IMR-90 (cell line): Measurements from ENCODE around the gene TMEM200A. TPM values are rescaled to one million over a fixed set of nuclear protein-coding genes. Genes with fewer than 3 reads are reported as not detected.

Experiments
- ATAC-seq: fragments of 200-7000 bp; cut with Tn5 transposase; 2 replicates; pipeline ENCODE4 v1.9.1; 2020; ENCODE audit warnings: low read depth, mild to moderate bottlenecking, moderate library complexity
- BruUV-seq: library from RNA; stranded (reverse); fragments of 400-500 nt; replicated peaks from 2 replicates; lab custom pipeline; 2021; lab: Mats Ljungman, UMichigan
- CTCF ChIA-PET: fragments of 300-600 bp; formaldehyde crosslinking; extraction: SDS; loops from one replicate; lab custom pipeline; 2021; ENCODE audit warnings: antibody characterized with exemption; lab: Yijun Ruan, JAX
- POLR2A ChIA-PET: fragments of 300-600 bp; sonication (Branson Sonifier 250); formaldehyde crosslinking; loops from one replicate; lab custom pipeline; 2022; ENCODE audit warnings: antibody characterized with exemption; ENCODE audit not compliant: unreplicated experiment; lab: Charles Lee
- DNase-seq: peaks from one replicate; pipeline ENCODE4 v3.0.0; 2013
- H2AFZ ChIP-seq: replicated peaks from 2 replicates; pipeline ENCODE3; 2013; ENCODE audit warnings: low read length, mild to moderate bottlenecking; ENCODE audit not compliant: poor library complexity
- H2AK5ac ChIP-seq: 2 replicates; pipeline ENCODE4 v1.6.1; 2013; ENCODE audit warnings: low read depth, low read length, inconsistent platforms
- H2AK9ac ChIP-seq: replicated peaks from 2 replicates; pipeline ENCODE3; 2013; ENCODE audit warnings: mild to moderate bottlenecking, low read depth, low read length, moderate library complexity; ENCODE audit not compliant: poor library complexity
- H2BK120ac ChIP-seq: 2 replicates; pipeline ENCODE4 v1.6.1; 2013; ENCODE audit warnings: low read depth, low read length, inconsistent platforms
- H2BK15ac ChIP-seq: 3 replicates; pipeline ENCODE4 v1.6.1; 2013; ENCODE audit warnings: low read depth, low read length, inconsistent platforms
- H2BK20ac ChIP-seq: 2 replicates; pipeline ENCODE4 v1.6.1; 2013; ENCODE audit warnings: low read depth, mild to moderate bottlenecking, inconsistent platforms, low read length, moderate library complexity
- H2BK5ac ChIP-seq: 2 replicates; pipeline ENCODE4 v1.6.1; 2013; ENCODE audit warnings: mild to moderate bottlenecking, low read depth, low read length, inconsistent platforms; ENCODE audit not compliant: poor library complexity, severe bottlenecking
- H3K14ac ChIP-seq: replicated peaks from 2 replicates; pipeline ENCODE4 v1.6.1; 2013; ENCODE audit warnings: low read depth, low read length, inconsistent platforms
- H3K18ac ChIP-seq: 2 replicates; pipeline ENCODE4 v1.6.1; 2013; ENCODE audit warnings: low read depth, low read length, control low read depth
- H3K23ac ChIP-seq: 2 replicates; pipeline ENCODE4 v1.6.1; 2013; ENCODE audit warnings: low read depth, low read length, inconsistent platforms
- H3K27ac ChIP-seq: 2 replicates; pipeline ENCODE4 v1.5.1; 2013; ENCODE audit warnings: mild to moderate bottlenecking, control low read depth, low read length; ENCODE audit not compliant: insufficient read depth
- H3K27me3 ChIP-seq: 2 replicates; pipeline ENCODE4 v1.6.1; 2013; ENCODE audit warnings: low read length; ENCODE audit not compliant: control insufficient read depth, insufficient read depth
- H3K36me3 ChIP-seq: 2 replicates; pipeline ENCODE4 v1.6.1; 2013; ENCODE audit warnings: low read length, mixed read lengths; ENCODE audit not compliant: control insufficient read depth, insufficient read depth
- H3K4ac ChIP-seq: 2 replicates; pipeline ENCODE4 v1.6.1; 2013; ENCODE audit warnings: low read depth, low read length, inconsistent platforms
- H3K4me1 ChIP-seq: 2 replicates; pipeline ENCODE4 v1.6.1; 2013; ENCODE audit warnings: low read length, mixed read lengths; ENCODE audit not compliant: control insufficient read depth, insufficient read depth
- H3K4me2 ChIP-seq: 2 replicates; pipeline ENCODE4 v1.6.1; 2013; ENCODE audit warnings: low read depth, mild to moderate bottlenecking, control low read depth, low read length, moderate library complexity
- H3K4me3 ChIP-seq: 2 replicates; pipeline ENCODE4 v1.5.1; 2013; ENCODE audit warnings: low read depth, mild to moderate bottlenecking, control low read depth, low read length, moderate library complexity; ENCODE audit not compliant: insufficient read depth
- H3K56ac ChIP-seq: 2 replicates; pipeline ENCODE4 v1.6.1; 2013; ENCODE audit warnings: low read length, inconsistent platforms; ENCODE audit not compliant: insufficient read depth; ENCODE audit errors: extremely low read depth
- H3K79me1 ChIP-seq, 2 experiments: 2 replicates each; pipeline ENCODE4 v1.6.1; 2013; ENCODE audit warnings: low read length in 2 of 2, inconsistent platforms in 1 of 2, low read depth in 1 of 2
- H3K9ac ChIP-seq: 2 replicates; pipeline ENCODE4 v1.6.1; 2013; ENCODE audit warnings: low read depth, low read length, control low read depth
- H3K9me1 ChIP-seq: 2 replicates; pipeline ENCODE4 v1.6.1; 2013; ENCODE audit warnings: low read length, inconsistent platforms; ENCODE audit not compliant: insufficient read depth
- H3K9me3 ChIP-seq: 2 replicates; pipeline ENCODE4 v1.6.1; 2013; ENCODE audit warnings: low read length; ENCODE audit not compliant: control insufficient read depth, insufficient read depth
- H4K20me1 ChIP-seq: 2 replicates; pipeline ENCODE4 v1.6.1; 2013; ENCODE audit warnings: low read length, inconsistent platforms; ENCODE audit not compliant: insufficient read depth
- H4K5ac ChIP-seq: 2 replicates; pipeline ENCODE4 v1.6.1; 2013; ENCODE audit warnings: mild to moderate bottlenecking, low read depth, low read length, control low read depth
- H4K8ac ChIP-seq, 2 experiments: 2 replicates each; pipeline ENCODE4 v1.6.1; 2013; ENCODE audit warnings: low read depth in 2 of 2, low read length in 2 of 2, control low read depth in 1 of 2, inconsistent platforms in 1 of 2
- H4K91ac ChIP-seq: 2 replicates; pipeline ENCODE4 v1.6.1; 2013; ENCODE audit warnings: low read depth, low read length, inconsistent platforms; ENCODE audit not compliant: insufficient read depth
- CEBPB ChIP-seq: IDR thresholded peaks from 2 replicates; pipeline ENCODE4 v1.6.1; 2012; ENCODE audit warnings: low read depth, low read length, improper control_type of control experiment
- ELK1 ChIP-seq: fragments of 150-350 bp; IDR thresholded peaks from 2 replicates; pipeline ENCODE4 v1.6.1; 2016; ENCODE audit warnings: low read depth, mild to moderate bottlenecking, low read length, moderate library complexity, borderline replicate concordance
- MAFK ChIP-seq: IDR thresholded peaks from 2 replicates; pipeline ENCODE4 v1.6.1; 2012; ENCODE audit warnings: low read depth, low read length, improper control_type of control experiment
- POLR2A ChIP-seq: IDR thresholded peaks from 2 replicates; pipeline ENCODE4 v1.6.1; 2012; ENCODE audit warnings: mild to moderate bottlenecking, low read depth, low read length
- RCOR1 ChIP-seq: IDR thresholded peaks from 2 replicates; pipeline ENCODE4 v1.6.1; 2012; ENCODE audit warnings: mild to moderate bottlenecking, low read length, improper control_type of control experiment; ENCODE audit not compliant: insufficient replicate concordance
- SMC3 ChIP-seq: fragments of 150-350 bp; IDR thresholded peaks from 2 replicates; pipeline ENCODE4 v1.6.1; 2016; ENCODE audit warnings: low read depth, mild to moderate bottlenecking, antibody characterized with exemption, low read length, moderate library complexity
- WGBS, 2 experiments: methylation state at CpG; one replicate each; pipeline versions ENCODE4 v1.1.5 to v1.1.7; 2013; ENCODE audit warnings: missing lambda C conversion rate in 2 of 2; ENCODE audit not compliant: insufficient read length in 1 of 2; ENCODE audit errors: extremely low coverage in 2 of 2; 5-methylcytosine and 5-hydroxymethylcytosine counted together
- dilution Hi-C: fragments of 300-500 bp; cut with HindIII; formaldehyde crosslinking; loops from one replicate; pipeline ENCODE4 v1.14.3; 2018; ENCODE audit warnings: low sequenced_read_pairs; ENCODE audit not compliant: unreplicated experiment
- in situ Hi-C: fragments of 300-500 bp; cut with MboI; formaldehyde crosslinking; loops from 3 replicates; pipeline ENCODE4 v1.14.3; 2019; ENCODE audit warnings: low sequenced_read_pairs, inconsistent platforms, mixed read lengths
- intact Hi-C: fragments of 100-400 bp; cut with micrococcal nuclease; formaldehyde crosslinking; loops from 2 replicates; pipeline ENCODE4 v1.10.0; 2022
- polyA plus RNA-seq, 3 experiments: library from polyadenylated mRNA; depleted of rRNA; stranded (reverse); fragments of >200 nt; gene quantifications; 2 replicates each; pipeline ENCODE4 v1.2.3, GENCODE V29; 2012; ENCODE audit warnings: low replicate concordance in 1 of 3
- total RNA-seq: library from RNA; depleted of rRNA; stranded (reverse); fragments of >200 nt; gene quantifications from 2 replicates; pipeline ENCODE4 v1.2.3, GENCODE V29; 2012
- TF ChIP-seq, protein P1 (sequence below): fragments of 150-350 bp; IDR thresholded peaks from 2 replicates; pipeline ENCODE4 v1.6.1; 2017; ENCODE audit warnings: mild to moderate bottlenecking, antibody characterized with exemption, low read length, low read depth

TMEM200A gene
- total and polyA plus RNA-seq, 2 of the 4 experiments (the other 2 are of a cell fraction): 22.8 to 37.1 TPM

DNA sequence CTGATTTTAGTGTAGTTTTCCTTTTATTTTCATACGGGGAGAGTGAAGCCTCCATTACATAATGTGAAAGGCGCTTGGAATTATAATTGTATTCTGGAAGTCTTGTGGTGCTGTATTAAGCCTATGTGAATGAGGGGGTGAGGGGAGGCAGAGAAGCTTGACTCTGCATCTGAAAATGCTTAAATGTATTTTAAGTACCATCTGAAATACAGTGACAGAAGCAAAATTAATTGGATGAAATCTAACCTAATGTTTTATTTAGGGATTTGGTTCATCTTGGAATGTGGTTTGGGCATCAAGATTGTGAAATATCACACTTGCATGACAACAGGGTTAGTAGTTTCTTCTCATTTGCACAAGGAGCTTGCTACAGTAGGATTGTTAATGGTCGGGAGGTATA, 41.2 kb downstream of the TMEM200A start:
- Histone ChIP-seq H2AFZ (no peak overlapping the region), H2AK5ac (no peak overlapping the region), H4K5ac (no peak overlapping the region), H2BK15ac (no peak overlapping the region), H3K18ac (no peak overlapping the region), H3K14ac (no peak overlapping the region), H2BK120ac (no peak overlapping the region), H3K79me1 (peaks cover 13 to 39% of the 10 kb centered on the region in 2 experiments), H2AK9ac (no peak overlapping the region), H3K27ac (no peak overlapping the region), H3K56ac (no peak overlapping the region), H4K8ac (no peak overlapping the region), H4K20me1 (no peaks in the 10 kb centered on the region), H3K4me2 (peak overlapping the region; percentile 38), H3K9me1 (0 out of 2 replicates have a peak, but pooled peaks cover 5% of the 10 kb centered on the region), H3K36me3 (no peaks in the 10 kb centered on the region), H3K9ac (no peak overlapping the region), H3K4me3 (no peak overlapping the region), H3K9me3 (no peaks in the 10 kb centered on the region), H3K4ac (no peak overlapping the region), H2BK5ac (no peak overlapping the region), H4K91ac (no peak overlapping the region), H2BK20ac (no peak overlapping the region), H3K23ac (no peak overlapping the region), H3K27me3 (no peaks in the 10 kb centered on the region), H3K4me1 (peaks cover 12% of the 10 kb centered on the region)
- no CpG with 5 or more reads among the region's 3 CpGs for WGBS, 2 experiments
- no TSS peak for BruUV-seq
- in situ Hi-C loops: no loop called here
- ChIA-PET POLR2A (no interaction called here), CTCF (no interaction called here)
- TF ChIP-seq ELK1 (no peak), POLR2A (no peak), CEBPB (peak; percentile 77), MAFK (no peak), RCOR1 (no peak), SMC3 (no peak)
- TF ChIP-seq, protein P1, sequence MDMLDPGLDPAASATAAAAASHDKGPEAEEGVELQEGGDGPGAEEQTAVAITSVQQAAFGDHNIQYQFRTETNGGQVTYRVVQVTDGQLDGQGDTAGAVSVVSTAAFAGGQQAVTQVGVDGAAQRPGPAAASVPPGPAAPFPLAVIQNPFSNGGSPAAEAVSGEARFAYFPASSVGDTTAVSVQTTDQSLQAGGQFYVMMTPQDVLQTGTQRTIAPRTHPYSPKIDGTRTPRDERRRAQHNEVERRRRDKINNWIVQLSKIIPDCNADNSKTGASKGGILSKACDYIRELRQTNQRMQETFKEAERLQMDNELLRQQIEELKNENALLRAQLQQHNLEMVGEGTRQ: no peak
- DNase-seq (no peak), ATAC-seq (peak; percentile 19; the same call in 1 of the 2 replicates)
- intact Hi-C loops: no loop called here
- dilution Hi-C loops: no loop called here
